GM12874 (cell line): ENCODE data around the gene KRTAP16-1.
"Not testable (repeated sequence)": the region's sequence is repeated elsewhere in the genome, so short reads cannot be mapped to it uniquely, and the experiment has no call there.

ENCODE experiments used
- CTCF ChIP-seq: IDR thresholded peaks from 2 replicates; pipeline ENCODE4 v1.5.1; 2011; ENCODE audit warnings: low read depth, mild to moderate bottlenecking, control low read depth, low read length, moderate library complexity; ENCODE audit not compliant: insufficient read depth

Gene KRTAP16-1

GRCh38 chr17:41287050-41287449, 22.1 kb downstream of the KRTAP16-1 start:
- no peak for TF ChIP-seq CTCF

GRCh38 chr17:41284546-41284945, 24.6 kb downstream of the KRTAP16-1 start:
- TF ChIP-seq CTCF: no peak

- TF ChIP-seq CTCF: no peak
Measured at GRCh38 chr17:41284043-41284442, 25.1 kb downstream of the KRTAP16-1 start.

GRCh38 chr17:41278176-41278955, 30.7 kb downstream of the KRTAP16-1 start:
- no peak for TF ChIP-seq CTCF

- TF ChIP-seq CTCF: not testable (repeated sequence)
Measured at GRCh38 chr17:41275648-41276190, 33.4 kb downstream of the KRTAP16-1 start, which contains the start of gene KRTAP9-7. KRTAP9-7 (plus strand) TSS chr17:41275698; CDS start chr17:41275698, 0 bp downstream.

GRCh38 chr17:41271858-41272257, 37.3 kb downstream of the KRTAP16-1 start:
- TF ChIP-seq CTCF: no peak

GRCh38 chr17:41267711-41268110, 41.4 kb downstream of the KRTAP16-1 start:
- no peak for TF ChIP-seq CTCF
